HFFc6 (cell line): Measurements from ENCODE around the gene SLC12A1. TPM values are rescaled to one million over a fixed set of nuclear protein-coding genes. Genes with fewer than 3 reads are reported as not detected.

ENCODE experiments used
- DNase-seq: peaks from one replicate; pipeline ENCODE4 v3.0.0-alpha.2; 2018
- H3K27ac Mint-ChIP-seq: 2 replicates; pipeline ENCODE4 v1.8.0; 2020; ENCODE audit warnings: mild to moderate bottlenecking, mixed read lengths
- H3K27me3 Mint-ChIP-seq: 2 replicates; pipeline ENCODE4 v1.8.0; 2021; ENCODE audit warnings: mild to moderate bottlenecking, moderate library complexity, mixed read lengths; ENCODE audit not compliant: insufficient read depth
- H3K36me3 Mint-ChIP-seq: 2 replicates; pipeline ENCODE4 v1.8.0; 2021; ENCODE audit warnings: low read depth, mixed read lengths
- H3K4me1 Mint-ChIP-seq: 2 replicates; pipeline ENCODE4 v1.8.0; 2020; ENCODE audit warnings: low read depth, mixed read lengths
- H3K4me3 Mint-ChIP-seq: 2 replicates; pipeline ENCODE4 v1.8.0; 2020; ENCODE audit warnings: mild to moderate bottlenecking, moderate library complexity, mixed read lengths
- H3K9me3 Mint-ChIP-seq: 2 replicates; pipeline ENCODE4 v1.8.0; 2020; ENCODE audit warnings: mild to moderate bottlenecking, mixed read lengths
- CTCF ChIP-seq: fragments of 200-600 bp; sonication (generic); IDR thresholded peaks from 2 replicates; pipeline ENCODE4 v1.5.0; 2021; ENCODE audit warnings: antibody characterized with exemption, mild to moderate bottlenecking
- total RNA-seq, 6 experiments: library from RNA; stranded (reverse); fragmentation: NEBNext Ultra II Directional; extraction: Animal tissue kit (Norgen Biotek cat#: 25700); gene quantifications; 2 replicates in 1 of 6; 3 replicates in 5 of 6; pipeline ENCODE4 v1.2.3, GENCODE V29; 2021

The SLC12A1 gene
- total RNA-seq, 6 experiments from 2014 or later: not detected

DNA sequence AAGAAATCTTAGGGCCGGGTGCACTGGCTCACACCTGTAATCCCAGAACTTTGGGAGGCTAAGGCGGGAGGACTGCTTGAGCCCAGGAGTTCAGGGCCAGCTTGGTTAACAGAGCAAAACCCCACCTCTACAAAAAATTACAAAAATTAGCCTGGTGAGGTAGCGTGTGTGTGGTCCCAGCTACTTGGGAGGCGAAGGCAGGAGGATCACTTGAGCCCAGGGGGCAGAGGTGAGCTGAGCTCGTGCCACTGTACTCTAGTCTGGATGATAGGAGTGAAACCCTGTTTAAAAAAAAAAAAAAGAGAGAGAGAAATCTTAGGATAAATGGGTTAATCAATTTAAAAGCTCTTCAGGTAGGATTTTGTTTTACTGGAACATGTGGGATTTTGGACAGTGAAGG is 93.9 kb downstream of the SLC12A1 start:
- TF ChIP-seq CTCF: no peak
- H3K4me1 Mint-ChIP-seq: no peaks in the 10 kb centered on the region
- no peaks in the 10 kb centered on the region for H3K9me3 Mint-ChIP-seq
- no peak overlapping the region for H3K27ac Mint-ChIP-seq
- DNase-seq: no peak
- no peak overlapping the region for H3K4me3 Mint-ChIP-seq
- H3K27me3 Mint-ChIP-seq: peaks cover 6% of the 10 kb centered on the region
- H3K36me3 Mint-ChIP-seq: no peaks in the 10 kb centered on the region

DNA sequence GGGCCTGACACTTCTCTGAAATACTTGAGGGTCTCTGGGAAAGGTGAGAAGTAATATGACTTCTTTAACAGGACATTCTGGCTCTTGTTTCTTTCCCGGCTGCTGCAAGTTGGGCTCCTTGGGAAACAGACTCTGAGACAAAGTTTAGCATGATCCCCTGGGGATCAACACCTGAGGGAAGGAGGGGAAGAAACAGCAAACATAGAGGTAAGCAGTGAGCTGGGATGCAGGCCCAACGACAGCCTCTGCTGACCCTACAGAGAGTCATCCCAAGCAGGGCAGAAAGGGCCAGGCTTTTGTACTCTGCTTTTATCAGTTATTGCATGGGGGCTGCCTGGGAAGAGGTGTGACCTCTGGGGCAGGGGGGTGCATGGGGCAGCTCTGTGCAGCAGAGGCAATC is 98.3 kb downstream of the SLC12A1 start:
- no peak overlapping the region for H3K4me3 Mint-ChIP-seq
- TF ChIP-seq CTCF: no peak
- H3K4me1 Mint-ChIP-seq: no peaks in the 10 kb centered on the region
- DNase-seq: no peak
- no peak overlapping the region for H3K27ac Mint-ChIP-seq
- H3K27me3 Mint-ChIP-seq: peaks cover 10% of the 10 kb centered on the region
- H3K9me3 Mint-ChIP-seq: no peaks in the 10 kb centered on the region
- H3K36me3 Mint-ChIP-seq: no peaks in the 10 kb centered on the region

- Mint-ChIP-seq H3K36me3 (no peaks in the 10 kb centered on the region), H3K4me1 (no peaks in the 10 kb centered on the region), H3K27ac (no peak overlapping the region), H3K9me3 (no peaks in the 10 kb centered on the region), H3K4me3 (no peak overlapping the region), H3K27me3 (peaks cover 6% of the 10 kb centered on the region)
- no peak for TF ChIP-seq CTCF
- no peak for DNase-seq
These were observed 100.5 kb downstream of the SLC12A1 start for GRCh38 chr15:48306639-48307038.

- H3K4me3 Mint-ChIP-seq: no peak overlapping the region
- no peak for TF ChIP-seq CTCF
- H3K27me3 Mint-ChIP-seq: peaks cover 6% of the 10 kb centered on the region
- DNase-seq: no peak
- no peaks in the 10 kb centered on the region for H3K4me1 Mint-ChIP-seq
- H3K36me3 Mint-ChIP-seq: no peaks in the 10 kb centered on the region
- no peak overlapping the region for H3K27ac Mint-ChIP-seq
- H3K9me3 Mint-ChIP-seq: no peaks in the 10 kb centered on the region
These were observed 101.5 kb downstream of the SLC12A1 start for GRCh38 chr15:48307586-48307985.

- Mint-ChIP-seq H3K9me3 (no peaks in the 10 kb centered on the region), H3K4me3 (no peak overlapping the region), H3K36me3 (no peaks in the 10 kb centered on the region), H3K4me1 (no peaks in the 10 kb centered on the region), H3K27me3 (peaks cover 6% of the 10 kb centered on the region), H3K27ac (no peak overlapping the region)
- DNase-seq: no peak
- no peak for TF ChIP-seq CTCF
These were observed 103.6 kb downstream of the SLC12A1 start for GRCh38 chr15:48309740-48310139.

DNA sequence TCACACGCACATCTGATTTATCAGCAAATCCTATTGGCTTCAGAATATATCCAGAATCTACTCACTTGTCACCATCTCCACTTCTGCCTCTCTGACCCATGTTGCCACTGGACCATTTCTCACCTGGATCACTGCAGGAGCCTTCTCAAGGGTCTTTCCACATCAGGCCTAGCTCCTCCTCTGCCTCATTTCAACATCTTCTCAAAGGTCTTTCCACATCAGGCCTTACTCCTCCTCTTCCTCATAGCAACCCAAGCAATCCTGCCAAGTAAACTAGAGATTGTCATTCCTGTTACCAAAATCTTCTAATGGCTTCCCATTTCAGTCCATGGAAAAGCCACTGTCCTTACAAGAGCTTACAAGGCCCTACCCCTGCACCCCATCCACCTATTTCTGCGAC is 107.1 kb downstream of the SLC12A1 start:
- no peaks in the 10 kb centered on the region for H3K36me3 Mint-ChIP-seq
- H3K4me1 Mint-ChIP-seq: no peaks in the 10 kb centered on the region
- no peak for DNase-seq
- TF ChIP-seq CTCF: no peak
- no peak overlapping the region for H3K4me3 Mint-ChIP-seq
- no peak overlapping the region for H3K27ac Mint-ChIP-seq
- peaks cover 3% of the 10 kb centered on the region for H3K27me3 Mint-ChIP-seq
- no peaks in the 10 kb centered on the region for H3K9me3 Mint-ChIP-seq
